H1 (cell line): Measurements from ENCODE around the gene COMP. TPM values are rescaled to one million over a fixed set of nuclear protein-coding genes. Genes with fewer than 3 reads are reported as not detected.
A peak's percentile ranks its signal among the peaks of the same experiment; 100 is the strongest.

ENCODE experiments used
- CTCF ChIA-PET: fragments of 300-600 bp; sonication (Branson Sonifier 250); formaldehyde crosslinking; loops from one replicate; lab custom pipeline; 2021; ENCODE audit not compliant: partially characterized antibody; lab: Charles Lee
- POLR2A ChIA-PET: fragments of 300-600 bp; sonication (Branson Sonifier 250); formaldehyde crosslinking; loops from one replicate; lab custom pipeline; 2021; ENCODE audit warnings: inconsistent platforms; ENCODE audit not compliant: partially characterized antibody; lab: Charles Lee
- DNase-seq, 2 experiments: peaks; one replicate each; pipeline versions ENCODE4 v3.0.0 to v3.0.0-alpha.2; 2010 to 2022; ENCODE audit warnings: low spot score in 2 of 2, low read depth in 1 of 2, mixed read lengths in 1 of 2
- FAIRE-seq: peaks from 2 replicates; lab custom pipeline; 2011; peaks lifted over from hg19 to GRCh38; lab: Jason Lieb, UNC
- H2AFZ ChIP-seq: 2 replicates; pipeline ENCODE4 v1.8.1; 2012; ENCODE audit warnings: low read length, inconsistent platforms
- H2AK5ac ChIP-seq: 2 replicates; pipeline ENCODE4 v1.6.1; 2013; ENCODE audit warnings: low read depth, low read length
- H2BK120ac ChIP-seq: replicated peaks from 2 replicates; pipeline ENCODE3; 2013; ENCODE audit warnings: low read depth, low read length, inconsistent platforms
- H2BK12ac ChIP-seq: 2 replicates; pipeline ENCODE4 v1.6.1; 2013; ENCODE audit warnings: low read depth, low read length
- H2BK15ac ChIP-seq: 2 replicates; pipeline ENCODE4 v1.6.1; 2013; ENCODE audit warnings: low read length
- H2BK20ac ChIP-seq: 2 replicates; pipeline ENCODE4 v1.6.1; 2013; ENCODE audit warnings: low read length
- H2BK5ac ChIP-seq: 2 replicates; pipeline ENCODE4 v1.6.1; 2013; ENCODE audit warnings: low read depth, low read length
- H3K14ac ChIP-seq: 2 replicates; pipeline ENCODE4 v1.6.1; 2013; ENCODE audit warnings: inconsistent platforms; ENCODE audit not compliant: insufficient read length
- H3K18ac ChIP-seq: 2 replicates; pipeline ENCODE4 v1.6.1; 2013; ENCODE audit warnings: low read length; ENCODE audit errors: extremely low read depth
- H3K23ac ChIP-seq: 2 replicates; pipeline ENCODE4 v1.6.1; 2013; ENCODE audit warnings: inconsistent platforms; ENCODE audit not compliant: insufficient read length
- H3K23me2 ChIP-seq: 2 replicates; pipeline ENCODE4 v1.6.1; 2013; ENCODE audit warnings: low read depth, low read length
- H3K27ac ChIP-seq: 2 replicates; pipeline ENCODE4 v1.6.1; 2011; ENCODE audit warnings: low read depth, low read length, inconsistent platforms
- H3K27me3 ChIP-seq, 4 experiments: replicated peaks in 1 of 4; 1 replicate in 1 of 4; 2 replicates in 3 of 4; pipeline versions ENCODE4 v1.6.1 to v1.8.1; 2011 to 2013; ENCODE audit warnings: low read length in 3 of 4, mild to moderate bottlenecking in 3 of 4, inconsistent platforms in 2 of 4, mixed read lengths in 2 of 4, moderate library complexity in 1 of 4; ENCODE audit not compliant: control insufficient read depth in 3 of 4, insufficient read depth in 3 of 4; ENCODE audit errors: extremely low read depth in 1 of 4
- H3K36me3 ChIP-seq, 4 experiments: 2 replicates each; pipeline versions ENCODE4 v1.6.1 to v1.8.1; 2011 to 2013; ENCODE audit warnings: mild to moderate bottlenecking in 4 of 4, low read length in 3 of 4, moderate library complexity in 2 of 4, control low read depth in 1 of 4, inconsistent platforms in 1 of 4; ENCODE audit not compliant: insufficient read depth in 4 of 4, control insufficient read depth in 2 of 4
- H3K4ac ChIP-seq: replicated peaks from 2 replicates; pipeline ENCODE3; 2013; ENCODE audit warnings: low read length, low read depth, mixed read lengths, inconsistent platforms; ENCODE audit not compliant: insufficient read length
- H3K4me1 ChIP-seq, 4 experiments: replicated peaks in 1 of 4; 1 replicate in 1 of 4; 2 replicates in 3 of 4; pipeline versions ENCODE4 v1.6.1 to v1.8.1; 2011 to 2013; ENCODE audit warnings: low read length in 3 of 4, inconsistent platforms in 2 of 4, mixed read lengths in 1 of 4; ENCODE audit not compliant: insufficient read depth in 4 of 4, control insufficient read depth in 3 of 4
- H3K4me2 ChIP-seq, 2 experiments: 2 replicates each; pipeline versions ENCODE4 v1.6.1 to v1.8.1; 2011 to 2013; ENCODE audit warnings: low read depth in 2 of 2, low read length in 2 of 2, control low read depth in 1 of 2, inconsistent platforms in 1 of 2, mild to moderate bottlenecking in 1 of 2; ENCODE audit not compliant: insufficient read depth in 1 of 2
- H3K4me3 ChIP-seq, 4 experiments: fragments of 200-600, 300-600 bp in 1 of 4; sonication (generic), shearing (Covaris generic), sonication (Bioruptor Twin) in 1 of 4; 2 replicates each; pipeline versions ENCODE4 v1.5.1 to v1.8.1; 2011 to 2016; ENCODE audit warnings: low read length in 4 of 4, low read depth in 3 of 4, control low read depth in 2 of 4, inconsistent platforms in 2 of 4, mild to moderate bottlenecking in 2 of 4, mixed read lengths in 1 of 4, moderate library complexity in 1 of 4; ENCODE audit not compliant: insufficient read depth in 2 of 4; ENCODE audit errors: extremely low read depth in 1 of 4
- H3K56ac ChIP-seq: replicated peaks from 2 replicates; pipeline ENCODE3; 2013; ENCODE audit warnings: low read depth, mild to moderate bottlenecking, mixed read lengths, low read length, inconsistent platforms; ENCODE audit not compliant: insufficient read length
- H3K79me1 ChIP-seq: 2 replicates; pipeline ENCODE4 v1.6.1; 2013; ENCODE audit warnings: low read depth, low read length, control low read depth
- H3K79me2 ChIP-seq, 2 experiments: 2 replicates each; pipeline versions ENCODE4 v1.6.1 to v1.8.1; 2012 to 2013; ENCODE audit warnings: low read length in 2 of 2, mild to moderate bottlenecking in 2 of 2, inconsistent platforms in 1 of 2; ENCODE audit not compliant: insufficient read depth in 2 of 2, control insufficient read depth in 1 of 2
- H3K9ac ChIP-seq, 4 experiments: replicated peaks in 1 of 4; 1 replicate in 1 of 4; 2 replicates in 3 of 4; pipeline versions ENCODE4 v1.6.1 to v1.8.1; 2011 to 2013; ENCODE audit warnings: low read depth in 3 of 4, low read length in 3 of 4, control low read depth in 2 of 4, mild to moderate bottlenecking in 2 of 4, moderate library complexity in 2 of 4, inconsistent platforms in 1 of 4; ENCODE audit errors: extremely low read depth in 1 of 4
- H3K9me3 ChIP-seq, 2 experiments: 2 replicates each; pipeline versions ENCODE4 v1.6.1 to v1.8.1; 2012 to 2013; ENCODE audit warnings: mild to moderate bottlenecking in 2 of 2, moderate library complexity in 2 of 2, control low read depth in 1 of 2, inconsistent platforms in 1 of 2, low read depth in 1 of 2, low read length in 1 of 2, mixed read lengths in 1 of 2; ENCODE audit not compliant: insufficient read depth in 2 of 2
- H4K20me1 ChIP-seq, 2 experiments: replicated peaks in 1 of 2; 2 replicates each; pipeline versions ENCODE3 to v1.8.1; 2011 to 2013; ENCODE audit warnings: inconsistent platforms in 2 of 2, low read length in 2 of 2, mild to moderate bottlenecking in 1 of 2; ENCODE audit not compliant: insufficient read depth in 2 of 2, control insufficient read depth in 1 of 2
- H4K5ac ChIP-seq: 2 replicates; pipeline ENCODE4 v1.6.1; 2013; ENCODE audit warnings: low read length, low read depth, mixed read lengths, inconsistent platforms; ENCODE audit not compliant: insufficient read length
- H4K8ac ChIP-seq: 2 replicates; pipeline ENCODE4 v1.8.0; 2013; ENCODE audit warnings: mild to moderate bottlenecking, moderate library complexity, low read length, inconsistent platforms; ENCODE audit not compliant: insufficient read depth; ENCODE audit errors: extremely low read depth
- H4K91ac ChIP-seq: replicated peaks from 2 replicates; pipeline ENCODE3; 2013; ENCODE audit warnings: low read length, mixed read lengths, inconsistent platforms; ENCODE audit not compliant: insufficient read length
- BCL11A ChIP-seq, 2 experiments: IDR thresholded peaks; one replicate each; pipeline ENCODE4 v1.6.1; 2011; ENCODE audit warnings: low read depth in 2 of 2, low read length in 2 of 2, mild to moderate bottlenecking in 2 of 2
- CHD1 ChIP-seq: IDR thresholded peaks from 2 replicates; pipeline ENCODE4 v1.6.1; 2012; ENCODE audit warnings: low read depth, low read length, improper control_type of control experiment
- NRF1 ChIP-seq: IDR thresholded peaks from 2 replicates; pipeline ENCODE4 v1.6.1; 2011; ENCODE audit warnings: mild to moderate bottlenecking, low read depth, low read length, improper control_type of control experiment
- RAD21 ChIP-seq, 2 experiments: IDR thresholded peaks in 1 of 2; conservative IDR thresholded peaks in 1 of 2; 2 replicates each; pipeline ENCODE4 v1.6.1; 2011; ENCODE audit warnings: low read depth in 2 of 2, low read length in 2 of 2, improper control_type of control experiment in 1 of 2, inconsistent platforms in 1 of 2, mild to moderate bottlenecking in 1 of 2, moderate library complexity in 1 of 2
- WGBS, 2 experiments: shearing (Covaris generic) in 1 of 2; methylation state at CpG; one replicate each; pipeline versions ENCODE4 v1.1.6 to v1.1.7; 2013 to 2015; ENCODE audit warnings: low lambda C conversion rate in 2 of 2, mixed read lengths in 2 of 2, inconsistent platforms in 1 of 2, low coverage in 1 of 2, missing lambda C conversion rate in 1 of 2; ENCODE audit not compliant: insufficient replicate concordance in 2 of 2, insufficient coverage in 1 of 2, insufficient read length in 1 of 2; ENCODE audit errors: extremely low coverage in 1 of 2, missing lambda C conversion rate in 1 of 2; 5-methylcytosine and 5-hydroxymethylcytosine counted together
- polyA plus RNA-seq, 7 experiments: library from polyadenylated mRNA; depleted of rRNA in 3 of 7; stranded (reverse) in 5 of 7; unstranded in 2 of 7; fragments of >200 nt in 5 of 7; fragments of 200-250 nt in 2 of 7; gene quantifications; 1 replicate in 5 of 7; 2 replicates in 1 of 7; 4 replicates in 1 of 7; pipeline versions ENCODE4 v1.2.1 to v1.2.3, GENCODE V29; 2011 to 2013; ENCODE audit warnings: missing spikeins in 2 of 7, mixed read lengths in 2 of 7
- total RNA-seq: library from RNA; stranded (reverse); fragmentation: NEBNext Ultra II Directional; extraction: Animal tissue kit (Norgen Biotek cat#: 25700); gene quantifications from 2 replicates; pipeline ENCODE4 v1.2.1, GENCODE V29; 2021

The COMP gene
- total and polyA plus RNA-seq, 2 of the 8 experiments (the other 6 are each of a cell fraction or from before 2014, with no cell fraction given) = 0.17 TPM

GRCh38 chr19:18772620-18773587 is 18.2 kb downstream of the COMP start:
- H4K8ac ChIP-seq = no peak overlapping the region
- H3K27me3 ChIP-seq = peaks cover 10 to 77% (median 60%) of the 10 kb centered on the region in 4 experiments
- H3K23me2 ChIP-seq = no peaks in the 10 kb centered on the region; the same call in 1 of the 2 replicates
- H3K4me2 ChIP-seq = no peak overlapping the region
- H3K79me1 ChIP-seq = no peaks in the 10 kb centered on the region
- no peak overlapping the region for H2BK120ac ChIP-seq
- no peaks in the 10 kb centered on the region for H3K79me2 ChIP-seq
- ChIA-PET POLR2A (interaction anchor here (0.7 to 5.5 kb wide), 11 partner anchors 8 to 180 kb away, joined by 3 to 35 read pairs (median 3); partner anchors contain the start of gene UPF1), CTCF (interaction anchor here (0.5 to 10.9 kb wide), 18 partner anchors 11 to 310 kb away, joined by 3 to 132 read pairs (median 5); partner anchors contain the start of genes CERS1, COMP and UPF1)
- no peak overlapping the region for H3K27ac ChIP-seq
- H2AK5ac ChIP-seq = no peak overlapping the region
- TF ChIP-seq CHD1 = no peak
- peak in 1 of 2 experiments; percentile 22; a peak in 2 of 4 replicates for TF ChIP-seq RAD21 (IDR thresholded peaks at IDR 0.05 in 1 of 2, conservative IDR thresholded peaks at IDR 0.05 in 1 of 2; ENCODE audit: low read depth in 2 of 2, low read length in 2 of 2)
- no peak for TF ChIP-seq BCL11A (IDR thresholded peaks at IDR 0.05; ENCODE audit: low read depth in 2 of 2, low read length in 2 of 2)
- TF ChIP-seq NRF1 = no peak
- DNase-seq (no peak), FAIRE-seq (no peak)
- no peak overlapping the region for H3K4ac ChIP-seq
- H3K9ac ChIP-seq = no peak overlapping the region
- no peak overlapping the region for H4K91ac ChIP-seq
- H3K23ac ChIP-seq = no peak overlapping the region
- H3K14ac ChIP-seq = no peak overlapping the region
- no peaks in the 10 kb centered on the region for H3K9me3 ChIP-seq
- H3K4me3 ChIP-seq = no peak overlapping the region
- H3K18ac ChIP-seq = no peak overlapping the region
- H3K56ac ChIP-seq = no peak overlapping the region
- no peak overlapping the region for H2BK20ac ChIP-seq
- H3K36me3 ChIP-seq = no peaks in the 10 kb centered on the region
- no peak overlapping the region for H2BK12ac ChIP-seq
- H2BK15ac ChIP-seq = no peak overlapping the region
- 83% methylated on average over 27 of the region's 27 CpGs; no CpG with 5 or more reads in 1 of the 2 experiments for WGBS, 2 experiments
- no peak overlapping the region for H2BK5ac ChIP-seq
- peaks cover 9 to 34% of the 10 kb centered on the region in 2 experiments for H4K20me1 ChIP-seq
- H3K4me1 ChIP-seq = peaks cover 0 to 4% (median 2%) of the 10 kb centered on the region in 4 experiments; a peak in 2 of 7 replicates
- no peak overlapping the region for H2AFZ ChIP-seq
- H4K5ac ChIP-seq = no peak overlapping the region
